ENCODE measurements around the gene SLC25A34.

The SLC25A34 gene

GRCh38 chr1:15722836-15723532, 13.1 kb upstream of the SLC25A34 start:
- TF ChIP-seq, protein P1, sequence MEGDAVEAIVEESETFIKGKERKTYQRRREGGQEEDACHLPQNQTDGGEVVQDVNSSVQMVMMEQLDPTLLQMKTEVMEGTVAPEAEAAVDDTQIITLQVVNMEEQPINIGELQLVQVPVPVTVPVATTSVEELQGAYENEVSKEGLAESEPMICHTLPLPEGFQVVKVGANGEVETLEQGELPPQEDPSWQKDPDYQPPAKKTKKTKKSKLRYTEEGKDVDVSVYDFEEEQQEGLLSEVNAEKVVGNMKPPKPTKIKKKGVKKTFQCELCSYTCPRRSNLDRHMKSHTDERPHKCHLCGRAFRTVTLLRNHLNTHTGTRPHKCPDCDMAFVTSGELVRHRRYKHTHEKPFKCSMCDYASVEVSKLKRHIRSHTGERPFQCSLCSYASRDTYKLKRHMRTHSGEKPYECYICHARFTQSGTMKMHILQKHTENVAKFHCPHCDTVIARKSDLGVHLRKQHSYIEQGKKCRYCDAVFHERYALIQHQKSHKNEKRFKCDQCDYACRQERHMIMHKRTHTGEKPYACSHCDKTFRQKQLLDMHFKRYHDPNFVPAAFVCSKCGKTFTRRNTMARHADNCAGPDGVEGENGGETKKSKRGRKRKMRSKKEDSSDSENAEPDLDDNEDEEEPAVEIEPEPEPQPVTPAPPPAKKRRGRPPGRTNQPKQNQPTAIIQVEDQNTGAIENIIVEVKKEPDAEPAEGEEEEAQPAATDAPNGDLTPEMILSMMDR (IDR thresholded peaks at IDR 0.05; ENCODE audit: low read depth, low read length) = no peak
- Histone ChIP-seq H3K27me3 (no peaks in the 10 kb centered on the region), H3K9me3 (no peaks in the 10 kb centered on the region), H3K4me1 (no peaks in the 10 kb centered on the region), H3K4me3 (ENCODE audit: low read depth, low read length) (no peak overlapping the region), H3K36me3 (no peaks in the 10 kb centered on the region)
- DNase-seq = no peak

GRCh38 chr1:15723631-15724246, 12.3 kb upstream of the SLC25A34 start:
- no peaks in the 10 kb centered on the region for H3K4me1 ChIP-seq
- no peak for DNase-seq
- H3K27me3 ChIP-seq = no peaks in the 10 kb centered on the region
- no peaks in the 10 kb centered on the region for H3K9me3 ChIP-seq
- no peaks in the 10 kb centered on the region for H3K36me3 ChIP-seq
- H3K4me3 ChIP-seq (ENCODE audit: low read depth, low read length) = no peak overlapping the region
- TF ChIP-seq, protein P1 (IDR thresholded peaks at IDR 0.05; ENCODE audit: low read depth, low read length) = no peak

DNA sequence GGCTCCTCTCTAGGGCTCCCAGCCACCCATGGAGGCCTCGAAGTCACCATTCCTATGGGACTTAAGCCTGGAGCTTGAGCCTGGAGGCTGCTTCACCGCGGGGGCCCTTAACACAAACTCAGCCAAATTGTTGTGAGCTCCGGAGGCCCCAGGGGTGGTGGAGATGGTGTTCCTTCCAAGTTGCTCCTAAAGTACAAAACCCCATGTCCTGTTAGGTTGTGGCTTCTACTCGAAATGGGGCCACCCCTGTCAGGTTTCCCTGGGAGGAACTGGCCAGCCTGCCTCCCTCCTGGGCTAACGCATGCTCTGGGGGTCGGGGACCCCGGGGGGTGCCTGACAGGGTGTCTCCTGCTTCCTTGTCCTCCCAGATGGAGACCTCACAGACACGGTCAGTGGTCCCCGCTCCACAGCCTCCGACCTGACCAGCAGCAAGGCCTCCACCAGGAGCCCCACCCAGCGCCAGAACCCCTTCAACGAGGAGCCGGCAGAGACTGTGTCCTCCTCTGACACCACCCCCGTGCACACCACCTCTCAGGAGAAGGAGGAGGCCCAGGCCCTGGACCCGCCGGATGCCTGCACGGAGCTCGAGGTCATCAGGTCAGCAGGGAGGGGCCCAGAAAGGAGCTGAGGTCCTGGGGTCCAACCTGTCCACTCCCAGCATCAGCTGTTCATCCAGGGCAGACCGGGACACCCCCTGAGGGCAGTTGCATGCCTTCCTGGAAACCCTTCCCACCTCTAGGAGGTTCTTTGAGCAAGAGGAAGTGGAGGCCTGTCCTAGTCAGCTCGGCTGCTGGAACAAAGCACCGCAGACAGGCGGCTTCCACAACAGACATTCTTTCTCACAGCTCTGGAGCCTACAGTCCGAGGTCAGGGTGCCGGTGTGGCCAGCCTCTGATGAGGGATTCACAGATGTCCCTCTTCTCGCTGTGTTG, 10.8 kb upstream of the SLC25A34 start:
- Histone ChIP-seq H3K4me1 (no peaks in the 10 kb centered on the region), H3K36me3 (no peaks in the 10 kb centered on the region), H3K27me3 (no peaks in the 10 kb centered on the region), H3K4me3 (ENCODE audit: low read depth, low read length) (no peak overlapping the region), H3K9me3 (no peaks in the 10 kb centered on the region)
- TF ChIP-seq, protein P1 (IDR thresholded peaks at IDR 0.05; ENCODE audit: low read depth, low read length) = no peak
- DNase-seq = no peak

DNA sequence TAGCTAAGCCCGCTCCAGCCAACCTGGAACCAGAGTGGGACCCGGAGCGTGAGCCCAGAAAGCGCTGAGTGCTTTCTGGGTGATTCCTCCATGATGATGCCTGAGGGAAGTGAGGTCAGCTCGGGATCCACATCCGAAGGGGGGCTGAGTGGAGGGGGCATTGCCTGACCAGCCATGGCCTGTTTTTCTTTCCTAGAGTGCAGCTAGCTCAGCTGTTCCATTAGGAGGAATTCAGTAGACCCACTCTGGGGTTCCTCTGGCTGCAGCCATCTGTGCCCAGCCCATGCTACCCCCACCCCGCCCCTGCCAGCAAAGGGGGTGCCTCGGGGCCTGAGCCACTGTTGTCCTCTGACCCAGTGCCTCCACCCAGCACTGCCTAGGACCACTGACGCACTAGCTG, 9.6 kb upstream of the SLC25A34 start:
- H3K36me3 ChIP-seq = no peaks in the 10 kb centered on the region

GRCh38 chr1:15727021-15727420, 9.0 kb upstream of the SLC25A34 start:
- Histone ChIP-seq H3K4me1 (no peaks in the 10 kb centered on the region), H3K27me3 (no peaks in the 10 kb centered on the region), H3K9me3 (no peaks in the 10 kb centered on the region), H3K4me3 (ENCODE audit: low read depth, low read length) (no peak overlapping the region), H3K36me3 (no peaks in the 10 kb centered on the region)
- no peak for DNase-seq
- TF ChIP-seq, protein P1 (IDR thresholded peaks at IDR 0.05; ENCODE audit: low read depth, low read length) = no peak

More for the DNA sequence above, 9.6 kb upstream of the SLC25A34 start:
- TF ChIP-seq, protein P1 (IDR thresholded peaks at IDR 0.05; ENCODE audit: low read depth, low read length) = no peak
- Histone ChIP-seq H3K9me3 (no peaks in the 10 kb centered on the region), H3K4me3 (ENCODE audit: low read depth, low read length) (no peak overlapping the region), H3K27me3 (no peaks in the 10 kb centered on the region), H3K4me1 (no peaks in the 10 kb centered on the region)
- DNase-seq = no peak
